ENCODE data around the gene SCN9A. TPM values are rescaled to one million over a fixed set of nuclear protein-coding genes. Genes with fewer than 3 reads are reported as not detected.

The SCN9A gene
- total and polyA plus RNA-seq, 10 of the 15 experiments (the other 5 are each of a cell fraction or from before 2014, with no cell fraction given): 0.04 to 0.08 (median 0.08) TPM; not detected in 7

DNA sequence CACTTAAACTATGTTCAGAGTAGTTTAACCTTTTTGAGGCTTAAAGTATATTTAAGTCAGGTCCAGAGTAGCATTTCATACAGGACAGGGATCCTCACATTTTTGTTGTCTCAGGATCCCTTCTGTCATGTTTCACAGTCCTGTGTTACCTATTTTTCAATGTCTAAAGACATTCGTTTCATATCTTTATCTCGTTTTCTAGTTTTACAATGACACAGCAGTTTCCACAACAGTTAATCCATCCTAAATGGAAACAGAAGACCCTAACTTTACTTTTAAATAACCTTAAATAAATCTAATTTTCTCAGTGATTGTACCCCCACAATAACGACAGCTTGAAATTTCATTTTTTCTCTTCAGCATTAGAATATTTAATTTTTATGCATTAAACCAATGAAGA is 17.3 kb upstream of the SCN9A start (continued):
- TF ChIP-seq MYC (IDR thresholded peaks at IDR 0.05; ENCODE audit: insufficient read depth, insufficient read length, insufficient replicate concordance, low read length, severe bottlenecking): no peak
- no peak for TF ChIP-seq TAF1 (IDR thresholded peaks at IDR 0.05; ENCODE audit: borderline replicate concordance, low read depth, low read length)
- TF ChIP-seq KLF5 (IDR thresholded peaks at IDR 0.05; ENCODE audit: partially characterized antibody): no peak
- no peak for TF ChIP-seq CREB1 (IDR thresholded peaks at IDR 0.05; ENCODE audit: low read depth)
- TF ChIP-seq NFYB (IDR thresholded peaks at IDR 0.05; ENCODE audit: insufficient read depth, low read depth, low read length): no peak

GRCh38 chr2:166388481-166389070 is 12.8 kb upstream of the SCN9A start:
- ATAC-seq: no peak
- in situ Hi-C loops (cut with MboI): no loop called here
- ChIA-PET CTCF (no interaction called here), SMC1A (ENCODE audit: uncharacterized antibody, unreplicated experiment) (no interaction called here), RAD21 (ENCODE audit: unreplicated experiment) (no interaction called here), POLR2A (no interaction called here)
- Histone ChIP-seq H3K4me1 (ENCODE audit: control insufficient read depth, insufficient read depth, low read length) (no peaks in the 10 kb centered on the region), H4K20me1 (ENCODE audit: control insufficient read depth, insufficient read depth) (no peaks in the 10 kb centered on the region), H3K4me3 (no peak overlapping the region), H2AFZ (ENCODE audit: control insufficient read depth, low read depth, low read length) (no peak overlapping the region), H3K79me2 (ENCODE audit: control insufficient read depth, insufficient read depth, low read length) (no peaks in the 10 kb centered on the region), H3K9ac (ENCODE audit: control insufficient read depth, insufficient read depth, low read length) (no peak overlapping the region), H3K9me3 (replicated peaks; ENCODE audit: control insufficient read depth, insufficient read depth, low read length) (no peaks in the 10 kb centered on the region), H3K27me3 (replicated peaks in 1 of 2; ENCODE audit: control insufficient read depth in 2 of 2, insufficient read depth in 2 of 2, low read length in 1 of 2) (no peaks in the 10 kb centered on the region), H3K4me2 (ENCODE audit: control insufficient read depth, insufficient read depth) (no peak overlapping the region), H3K36me3 (ENCODE audit: control insufficient read depth in 2 of 2, insufficient read depth in 2 of 2, low read length in 1 of 2) (no peaks in the 10 kb centered on the region), H3K27ac (ENCODE audit: control insufficient read depth, insufficient read depth) (no peak overlapping the region)
- FAIRE-seq: no peak
- no TSS peak for BruUV-seq (replicated peaks)
- 0% methylated on average over 3 of the region's 3 CpGs for WGBS (ENCODE audit: insufficient coverage, insufficient replicate concordance, low lambda C conversion rate, missing lambda C conversion rate)
- DNase-seq (ENCODE audit: low read depth, low spot score): no peak
- intact Hi-C loops (cut with micrococcal nuclease; ENCODE audit: unreplicated experiment): no loop called here
- TF ChIP-seq SIX5 (IDR thresholded peaks at IDR 0.05; ENCODE audit: low read depth, low read length, severe bottlenecking): no peak
- TF ChIP-seq IKZF1 (conservative IDR thresholded peaks at IDR 0.05): no peak
- TF ChIP-seq POLR2A (IDR thresholded peaks at IDR 0.05; ENCODE audit: low read depth, low read length): no peak
- TF ChIP-seq NKRF (conservative IDR thresholded peaks at IDR 0.05): no peak
- no peak for TF ChIP-seq IKZF2 (IDR thresholded peaks at IDR 0.05)
- TF ChIP-seq BHLHE40 (IDR thresholded peaks at IDR 0.05; ENCODE audit: borderline replicate concordance in 1 of 2, low read depth in 2 of 2, low read length in 1 of 2): no peak
- no peak for TF ChIP-seq ZNF207 (IDR thresholded peaks at IDR 0.05; ENCODE audit: borderline replicate concordance)
- TF ChIP-seq, protein P1, sequence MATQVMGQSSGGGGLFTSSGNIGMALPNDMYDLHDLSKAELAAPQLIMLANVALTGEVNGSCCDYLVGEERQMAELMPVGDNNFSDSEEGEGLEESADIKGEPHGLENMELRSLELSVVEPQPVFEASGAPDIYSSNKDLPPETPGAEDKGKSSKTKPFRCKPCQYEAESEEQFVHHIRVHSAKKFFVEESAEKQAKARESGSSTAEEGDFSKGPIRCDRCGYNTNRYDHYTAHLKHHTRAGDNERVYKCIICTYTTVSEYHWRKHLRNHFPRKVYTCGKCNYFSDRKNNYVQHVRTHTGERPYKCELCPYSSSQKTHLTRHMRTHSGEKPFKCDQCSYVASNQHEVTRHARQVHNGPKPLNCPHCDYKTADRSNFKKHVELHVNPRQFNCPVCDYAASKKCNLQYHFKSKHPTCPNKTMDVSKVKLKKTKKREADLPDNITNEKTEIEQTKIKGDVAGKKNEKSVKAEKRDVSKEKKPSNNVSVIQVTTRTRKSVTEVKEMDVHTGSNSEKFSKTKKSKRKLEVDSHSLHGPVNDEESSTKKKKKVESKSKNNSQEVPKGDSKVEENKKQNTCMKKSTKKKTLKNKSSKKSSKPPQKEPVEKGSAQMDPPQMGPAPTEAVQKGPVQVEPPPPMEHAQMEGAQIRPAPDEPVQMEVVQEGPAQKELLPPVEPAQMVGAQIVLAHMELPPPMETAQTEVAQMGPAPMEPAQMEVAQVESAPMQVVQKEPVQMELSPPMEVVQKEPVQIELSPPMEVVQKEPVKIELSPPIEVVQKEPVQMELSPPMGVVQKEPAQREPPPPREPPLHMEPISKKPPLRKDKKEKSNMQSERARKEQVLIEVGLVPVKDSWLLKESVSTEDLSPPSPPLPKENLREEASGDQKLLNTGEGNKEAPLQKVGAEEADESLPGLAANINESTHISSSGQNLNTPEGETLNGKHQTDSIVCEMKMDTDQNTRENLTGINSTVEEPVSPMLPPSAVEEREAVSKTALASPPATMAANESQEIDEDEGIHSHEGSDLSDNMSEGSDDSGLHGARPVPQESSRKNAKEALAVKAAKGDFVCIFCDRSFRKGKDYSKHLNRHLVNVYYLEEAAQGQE (IDR thresholded peaks at IDR 0.05; ENCODE audit: low read depth, low read length): no peak
- no peak for TF ChIP-seq BACH1 (IDR thresholded peaks at IDR 0.05; ENCODE audit: borderline replicate concordance)
- no peak for TF ChIP-seq ELK1 (IDR thresholded peaks at IDR 0.05; ENCODE audit: low read depth, low read length)
- no peak for TF ChIP-seq RB1 (IDR thresholded peaks at IDR 0.05; ENCODE audit: borderline replicate concordance)

All from GM12878 (cell line).